GM12801 (cell line): ENCODE results near the gene RERG.

Source experiments
- CTCF ChIP-seq: IDR thresholded peaks from one replicate; pipeline ENCODE4 v1.5.1; 2011; ENCODE audit warnings: control low read depth; ENCODE audit not compliant: insufficient read length; ENCODE audit errors: extremely low read depth

Gene RERG

GRCh38 chr12:15216036-15216889 lies 5.0 kb downstream of the RERG start:
- no peak for TF ChIP-seq CTCF

- no peak for TF ChIP-seq CTCF
Observed at GRCh38 chr12:15214851-15215601, 6.2 kb downstream of the RERG start.

- TF ChIP-seq CTCF, result no peak
Observed at GRCh38 chr12:15212930-15213329, 8.3 kb downstream of the RERG start.

GRCh38 chr12:15209782-15210181 lies 11.4 kb downstream of the RERG start:
- no peak for TF ChIP-seq CTCF

- no peak for TF ChIP-seq CTCF
Observed at GRCh38 chr12:15208871-15209656, 12.2 kb downstream of the RERG start.

- TF ChIP-seq CTCF, result no peak
Observed at GRCh38 chr12:15208140-15208539, 13.1 kb downstream of the RERG start.

GRCh38 chr12:15206831-15207389 lies 14.3 kb downstream of the RERG start:
- no peak for TF ChIP-seq CTCF
